ENCODE measurements around the gene SMARCE1. TPM values are rescaled to one million over a fixed set of nuclear protein-coding genes. Genes with fewer than 3 reads are reported as not detected.

The SMARCE1 gene
- total RNA-seq, 2 experiments from 2014 or later = 65.4 to 68.6 TPM

GRCh38 chr17:40615068-40615840 lies 32.4 kb downstream of the SMARCE1 start:
- intact Hi-C loops (cut with DNase I, micrococcal nuclease) = loop anchor here in 1 of 2 experiments (1.0 to 5.0 kb wide), 5 partner anchors 53 to 1047 kb away; partner anchors contain the start of gene IGFBP4

GRCh38 chr17:40614431-40615067 lies 33.1 kb downstream of the SMARCE1 start:
- Histone ChIP-seq H3K4me3 (ENCODE audit: low read length) (no peak overlapping the region), H3K9me3 (ENCODE audit: control insufficient read depth in 1 of 2, insufficient read depth in 1 of 2, low read length in 2 of 2) (no peaks in the 10 kb centered on the region), H3K36me3 (ENCODE audit: insufficient read depth, low read length) (no peaks in the 10 kb centered on the region), H3K27ac (ENCODE audit: low read depth in 1 of 2, low read length in 2 of 2) (peak overlapping the region; percentile 96 to 99), H3K27me3 (ENCODE audit: control insufficient read depth in 1 of 2, insufficient read depth in 2 of 2, low read length in 2 of 2) (no peaks in the 10 kb centered on the region), H3K4me1 (ENCODE audit: insufficient read depth, low read length) (peaks cover 83% of the 10 kb centered on the region)
- intact Hi-C loops (cut with DNase I, micrococcal nuclease) = loop anchor here (1.0 to 5.0 kb wide), 6 partner anchors 52 to 1048 kb away; partner anchors contain the start of gene IGFBP4 (in 1 of the 2)
- H3K9me3 Mint-ChIP-seq = no peaks in the 10 kb centered on the region
- no peaks in the 10 kb centered on the region for H3K27me3 Mint-ChIP-seq
- ChIA-PET POLR2A (interaction anchor here (0.7 to 29.4 kb wide), 12 partner anchors 12 to 1074 kb away, joined by 3 to 1290 read pairs (median 8); partner anchors contain the start of genes CCR7, EIF1, SMARCE1 and TOP2A), CTCF (interaction anchor here (0.7 to 17.1 kb wide), 28 partner anchors 7 to 256 kb away, joined by 3 to 288 read pairs (median 5); partner anchors contain the start of gene CCR7)
- H3K4me1 Mint-ChIP-seq (ENCODE audit: low read depth) = peaks cover 73% of the 10 kb centered on the region
- peak overlapping the region; percentile 75 for H3K4me3 Mint-ChIP-seq
- DNase-seq (no peak), ATAC-seq (ENCODE audit: poor library complexity) (no peak)
- no peaks in the 10 kb centered on the region for H3K36me3 Mint-ChIP-seq (ENCODE audit: low read depth)
- TF ChIP-seq CTCF (IDR thresholded peaks at IDR 0.05) = no peak
- peak overlapping the region; percentile 98 for H3K27ac Mint-ChIP-seq

More at GRCh38 chr17:40615068-40615840, 32.4 kb downstream of the SMARCE1 start:
- Histone ChIP-seq H3K4me3 (ENCODE audit: low read length) (no peak overlapping the region), H3K27ac (ENCODE audit: low read depth in 1 of 2, low read length in 2 of 2) (peak overlapping the region; percentile 96 to 99), H3K4me1 (ENCODE audit: insufficient read depth, low read length) (peaks cover 84% of the 10 kb centered on the region), H3K9me3 (ENCODE audit: control insufficient read depth in 1 of 2, insufficient read depth in 1 of 2, low read length in 2 of 2) (no peaks in the 10 kb centered on the region), H3K36me3 (ENCODE audit: insufficient read depth, low read length) (no peaks in the 10 kb centered on the region), H3K27me3 (ENCODE audit: control insufficient read depth in 1 of 2, insufficient read depth in 2 of 2, low read length in 2 of 2) (no peaks in the 10 kb centered on the region)
- TF ChIP-seq CTCF (IDR thresholded peaks at IDR 0.05) = peak; percentile 67
- DNase-seq (peak in 9 of 14 experiments; percentile 44 to 89 (median 55)), ATAC-seq (ENCODE audit: poor library complexity) (peak; percentile 35)
- CTCF ChIA-PET = interaction anchor here (0.7 to 17.1 kb wide), 30 partner anchors 8 to 1033 kb away, joined by 3 to 288 read pairs (median 4); partner anchors contain the start of gene CCR7
- Mint-ChIP-seq H3K27ac (peak overlapping the region; percentile 98), H3K9me3 (no peaks in the 10 kb centered on the region), H3K4me1 (ENCODE audit: low read depth) (peaks cover 72% of the 10 kb centered on the region), H3K4me3 (peak overlapping the region; percentile 75), H3K27me3 (no peaks in the 10 kb centered on the region), H3K36me3 (ENCODE audit: low read depth) (no peaks in the 10 kb centered on the region)
- POLR2A ChIA-PET = interaction anchor here (0.5 to 29.4 kb wide), 15 partner anchors 13 to 1073 kb away, joined by 3 to 1290 read pairs (median 5); partner anchors contain the start of genes CCR7, EIF1, SMARCE1 and TOP2A

- peak overlapping the region; percentile 98 for H3K27ac Mint-ChIP-seq
- intact Hi-C loops (cut with DNase I, micrococcal nuclease) = loop anchor here in 1 of 2 experiments (1.0 to 5.0 kb wide), 5 partner anchors 9 to 256 kb away; partner anchors contain the start of gene CCR7
- Histone ChIP-seq H3K27me3 (ENCODE audit: control insufficient read depth in 1 of 2, insufficient read depth in 2 of 2, low read length in 2 of 2) (no peaks in the 10 kb centered on the region), H3K4me1 (ENCODE audit: insufficient read depth, low read length) (peaks cover 85% of the 10 kb centered on the region), H3K27ac (ENCODE audit: low read depth in 1 of 2, low read length in 2 of 2) (peak overlapping the region; percentile 96 to 99), H3K9me3 (ENCODE audit: control insufficient read depth in 1 of 2, insufficient read depth in 1 of 2, low read length in 2 of 2) (no peaks in the 10 kb centered on the region), H3K36me3 (ENCODE audit: insufficient read depth, low read length) (no peaks in the 10 kb centered on the region), H3K4me3 (ENCODE audit: low read length) (peak overlapping the region; percentile 46)
- H3K9me3 Mint-ChIP-seq = no peaks in the 10 kb centered on the region
- no peak for ATAC-seq (ENCODE audit: poor library complexity)
- H3K4me1 Mint-ChIP-seq (ENCODE audit: low read depth) = peaks cover 82% of the 10 kb centered on the region
- POLR2A ChIA-PET = interaction anchor here (0.8 to 29.4 kb wide), 8 partner anchors 11 to 97 kb away, joined by 3 to 1290 read pairs (median 22); partner anchors contain the start of gene CCR7
- no peaks in the 10 kb centered on the region for H3K27me3 Mint-ChIP-seq
- CTCF ChIA-PET = interaction anchor here (1.5 to 17.1 kb wide), 4 partner anchors 11 to 80 kb away, joined by 3 to 288 read pairs (median 12); partner anchors contain the start of gene CCR7
- no peaks in the 10 kb centered on the region for H3K36me3 Mint-ChIP-seq (ENCODE audit: low read depth)
- no peak for TF ChIP-seq CTCF (IDR thresholded peaks at IDR 0.05)
- DNase-seq = peak in 1 of 14 experiments; percentile 51
- H3K4me3 Mint-ChIP-seq = peak overlapping the region; percentile 80
These were observed 34.0 kb downstream of the SMARCE1 start for GRCh38 chr17:40613467-40614154.
